GM21390 (cell line): ENCODE measurements around the gene SLC25A25.

Experiments used
- ATAC-seq: cut with Tn5 transposase; IDR thresholded peaks from one replicate; pipeline ENCODE4 v1.9.1; 2021; ENCODE audit not compliant: unreplicated experiment

SLC25A25 gene

GRCh38 chr9:128072144-128073021 lies 4.4 kb downstream of the SLC25A25 start:
- ATAC-seq: no peak

- no peak for ATAC-seq
Observed at GRCh38 chr9:128073253-128073886, 5.3 kb downstream of the SLC25A25 start.

DNA sequence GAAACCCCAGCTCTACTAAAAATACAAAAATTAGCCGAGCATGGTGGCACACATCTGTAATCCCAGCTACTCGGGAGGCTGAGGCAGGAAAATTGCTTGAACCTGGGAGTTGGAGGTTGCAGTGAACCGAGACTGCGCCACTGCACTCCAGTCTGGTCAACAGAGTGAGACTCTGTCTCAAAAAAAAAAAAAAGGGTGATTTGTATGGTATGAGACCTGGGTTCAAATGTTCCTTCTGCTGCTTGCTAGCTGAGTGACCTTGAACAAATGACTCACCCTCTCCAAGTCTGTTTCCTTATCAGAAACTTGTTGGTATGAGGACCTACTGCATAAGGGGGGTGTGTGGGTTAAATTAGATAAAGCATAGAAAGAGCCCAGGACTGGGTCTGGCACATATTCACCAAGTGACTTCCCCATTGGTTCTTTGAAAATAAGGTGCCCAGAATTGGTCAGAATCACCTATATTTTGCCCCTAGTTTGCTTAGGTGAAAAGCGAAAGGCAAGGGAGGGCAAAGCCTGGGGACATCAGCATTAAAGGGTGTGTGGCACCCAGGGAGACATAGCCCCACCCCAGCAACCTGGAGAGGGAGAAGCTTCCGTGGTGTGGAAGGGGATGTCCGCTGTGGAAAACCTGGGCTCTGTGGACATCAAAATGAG lies 9.9 kb downstream of the SLC25A25 start:
- no peak for ATAC-seq

- ATAC-seq: no peak
Observed at GRCh38 chr9:128078504-128079434, 10.7 kb downstream of the SLC25A25 start.

DNA sequence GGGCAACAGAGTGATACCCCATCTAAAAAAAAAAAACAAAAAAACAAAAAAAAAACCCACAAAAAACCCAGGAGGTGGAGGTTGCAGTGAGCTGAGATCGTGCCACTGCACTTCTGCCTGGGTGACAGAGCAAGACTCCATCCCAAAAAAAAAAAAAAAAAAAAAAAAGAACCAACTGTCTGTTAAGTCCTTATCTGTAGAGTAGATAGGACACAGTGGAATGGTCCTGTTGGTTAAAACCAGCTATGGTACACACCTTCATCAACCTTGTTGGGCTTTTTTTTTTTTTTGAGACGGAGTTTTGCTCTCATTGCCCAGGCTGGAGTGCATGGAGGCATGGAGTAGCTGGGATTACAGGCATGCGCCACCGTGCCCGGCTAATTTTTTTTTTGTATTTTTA lies 12.2 kb downstream of the SLC25A25 start:
- no peak for ATAC-seq

DNA sequence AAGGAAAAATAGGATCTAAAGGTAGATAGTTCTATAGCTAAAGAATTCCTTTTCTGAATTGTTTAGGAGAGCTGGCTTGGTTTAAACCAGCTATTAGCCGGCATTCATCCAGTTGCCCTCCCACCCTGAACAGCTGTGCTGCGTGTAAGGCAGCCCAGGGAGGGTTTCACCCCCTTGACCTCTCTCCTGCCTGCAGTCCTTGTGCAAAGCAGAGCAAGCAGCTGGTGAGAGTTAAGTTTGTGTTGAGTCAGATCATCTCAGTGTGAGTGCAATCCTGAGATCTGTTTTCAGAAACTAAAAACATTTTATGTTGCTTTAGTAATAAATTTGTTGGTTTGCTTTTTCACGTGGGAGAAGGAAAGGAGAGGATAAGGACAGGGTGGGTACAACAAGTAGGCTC lies 13.0 kb downstream of the SLC25A25 start:
- ATAC-seq: no peak

DNA sequence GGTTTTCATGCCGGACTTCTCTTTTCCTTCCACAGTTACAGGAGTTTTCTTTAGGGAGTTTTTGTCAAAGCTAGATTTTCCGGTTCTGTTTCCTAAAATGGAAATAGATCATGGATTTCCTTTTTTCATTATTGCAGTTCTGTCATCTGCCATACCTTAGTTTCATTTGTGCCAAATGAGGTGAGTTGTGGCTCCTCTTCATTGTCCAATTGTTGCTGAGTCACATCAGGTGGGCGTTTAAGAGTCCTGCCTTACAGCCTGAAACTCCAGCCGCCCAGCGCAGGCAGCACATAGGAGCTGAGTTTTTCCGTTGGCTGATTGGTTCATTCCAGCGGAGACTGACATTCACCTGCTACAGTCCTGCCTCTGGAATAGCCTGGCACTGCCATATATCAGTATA lies 14.1 kb downstream of the SLC25A25 start:
- ATAC-seq: no peak

- ATAC-seq: no peak
Observed at GRCh38 chr9:128084746-128085145, 16.7 kb downstream of the SLC25A25 start.

DNA sequence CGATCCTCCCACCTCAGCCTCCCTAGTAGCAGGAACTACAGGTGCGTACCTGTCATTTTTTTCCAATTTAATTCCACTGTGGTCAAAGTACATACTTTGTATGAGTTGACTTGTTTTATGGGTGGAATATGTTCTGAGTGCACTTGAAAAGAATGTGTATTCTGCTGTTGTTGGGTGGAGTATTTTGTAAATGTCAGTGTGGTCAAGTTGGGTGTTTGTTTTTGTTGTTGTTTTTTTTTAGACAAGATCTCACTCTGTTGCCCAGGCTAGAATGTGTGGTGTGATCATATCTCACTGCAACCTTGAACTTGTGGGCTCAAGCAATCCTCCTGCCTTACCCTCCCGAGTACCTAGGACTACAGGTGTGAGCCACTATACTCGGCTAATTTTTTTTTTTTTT lies 17.9 kb downstream of the SLC25A25 start:
- ATAC-seq: no peak

DNA sequence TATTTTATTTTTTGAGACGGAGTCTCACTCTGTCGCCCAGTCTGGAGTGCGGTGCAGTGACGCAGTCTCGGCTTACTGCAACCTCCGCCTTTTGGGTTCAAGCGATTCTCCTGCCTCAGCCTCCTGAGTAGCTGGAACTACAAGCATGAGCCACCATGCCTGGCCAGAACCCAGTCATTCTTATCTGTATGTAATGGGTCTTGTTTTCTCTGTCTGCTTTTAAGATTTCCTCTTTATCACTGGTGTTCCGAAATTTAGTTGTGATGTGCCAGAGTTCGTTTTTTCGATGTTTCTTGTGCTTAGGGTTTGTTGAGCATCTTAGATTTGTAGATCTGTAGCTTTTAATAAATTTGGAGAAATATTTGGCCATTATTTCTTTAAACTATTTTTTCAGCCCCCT lies 19.2 kb downstream of the SLC25A25 start:
- ATAC-seq: no peak

DNA sequence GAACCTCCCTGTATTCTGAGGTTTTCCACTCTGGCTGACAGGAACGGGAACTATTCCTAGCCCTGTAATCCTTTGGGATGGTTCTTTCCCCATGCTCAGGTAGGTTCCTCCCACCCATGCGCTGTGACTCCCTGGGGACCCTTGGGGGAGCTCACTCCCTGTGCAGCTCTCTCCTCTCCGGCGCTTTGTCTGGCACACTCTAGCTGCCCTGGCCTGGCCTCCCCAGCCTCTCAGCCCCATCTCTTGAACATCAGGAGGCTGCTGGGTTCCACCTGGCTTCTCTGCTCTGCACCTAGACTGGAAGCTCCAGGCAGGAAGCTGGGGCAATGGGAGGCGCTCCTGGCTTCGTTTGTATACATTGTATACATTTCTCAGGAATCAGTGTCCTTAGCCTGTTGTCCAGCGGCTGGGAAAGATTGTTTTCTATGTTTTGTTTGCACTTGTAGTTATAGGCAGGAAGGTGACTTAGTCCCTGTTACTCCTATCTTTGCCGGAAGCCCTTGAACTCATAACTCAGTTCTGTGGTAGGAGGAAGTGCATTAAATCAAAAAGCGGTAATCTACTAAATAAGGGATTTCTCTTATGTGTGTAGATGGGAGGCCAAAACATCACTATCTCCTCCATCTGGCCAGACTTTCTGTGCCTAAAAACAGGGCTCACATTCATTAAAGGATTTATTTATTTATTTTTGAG lies 20.4 kb downstream of the SLC25A25 start:
- ATAC-seq: no peak

DNA sequence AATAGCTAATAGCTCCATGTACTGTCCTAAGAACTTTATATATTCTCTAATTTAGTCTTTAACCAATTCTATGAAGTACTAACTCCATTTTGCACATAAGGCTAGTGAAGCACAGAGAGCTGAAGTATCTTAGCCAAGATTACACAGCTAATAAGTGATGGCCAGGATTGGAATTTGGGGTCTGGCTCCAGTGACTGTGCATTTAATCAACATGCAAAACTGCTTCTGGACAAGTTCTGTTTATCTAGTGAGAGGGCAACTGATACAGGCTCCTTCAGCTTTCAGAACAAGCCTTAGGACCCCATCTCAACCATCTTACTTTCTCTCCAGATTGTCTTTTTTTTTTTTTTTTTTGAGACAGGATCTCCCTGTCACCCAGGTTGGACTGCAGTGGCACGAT lies 21.3 kb downstream of the SLC25A25 start:
- ATAC-seq: no peak

DNA sequence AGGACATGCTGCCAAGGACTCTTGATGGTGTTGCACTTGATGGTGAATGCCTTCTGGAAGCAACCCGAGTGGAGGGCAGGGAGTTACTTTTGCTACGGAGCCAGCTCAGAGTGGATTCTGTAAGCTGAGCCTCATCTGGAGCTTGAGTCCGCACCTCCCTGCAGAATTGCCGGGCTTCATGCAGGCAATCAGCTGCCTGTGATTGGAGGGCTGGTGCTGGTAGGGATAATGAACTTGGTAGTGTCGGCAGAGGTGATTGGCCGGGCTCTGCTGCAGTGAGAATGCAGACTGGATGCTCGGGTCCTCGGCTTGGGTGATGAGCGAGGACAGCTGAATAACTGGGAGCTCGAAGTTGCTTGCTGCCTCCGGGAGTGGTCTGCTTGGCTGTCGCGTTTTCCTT lies 23.1 kb downstream of the SLC25A25 start:
- ATAC-seq: no peak

GRCh38 chr9:128091571-128091970 lies 23.5 kb downstream of the SLC25A25 start:
- ATAC-seq: no peak

DNA sequence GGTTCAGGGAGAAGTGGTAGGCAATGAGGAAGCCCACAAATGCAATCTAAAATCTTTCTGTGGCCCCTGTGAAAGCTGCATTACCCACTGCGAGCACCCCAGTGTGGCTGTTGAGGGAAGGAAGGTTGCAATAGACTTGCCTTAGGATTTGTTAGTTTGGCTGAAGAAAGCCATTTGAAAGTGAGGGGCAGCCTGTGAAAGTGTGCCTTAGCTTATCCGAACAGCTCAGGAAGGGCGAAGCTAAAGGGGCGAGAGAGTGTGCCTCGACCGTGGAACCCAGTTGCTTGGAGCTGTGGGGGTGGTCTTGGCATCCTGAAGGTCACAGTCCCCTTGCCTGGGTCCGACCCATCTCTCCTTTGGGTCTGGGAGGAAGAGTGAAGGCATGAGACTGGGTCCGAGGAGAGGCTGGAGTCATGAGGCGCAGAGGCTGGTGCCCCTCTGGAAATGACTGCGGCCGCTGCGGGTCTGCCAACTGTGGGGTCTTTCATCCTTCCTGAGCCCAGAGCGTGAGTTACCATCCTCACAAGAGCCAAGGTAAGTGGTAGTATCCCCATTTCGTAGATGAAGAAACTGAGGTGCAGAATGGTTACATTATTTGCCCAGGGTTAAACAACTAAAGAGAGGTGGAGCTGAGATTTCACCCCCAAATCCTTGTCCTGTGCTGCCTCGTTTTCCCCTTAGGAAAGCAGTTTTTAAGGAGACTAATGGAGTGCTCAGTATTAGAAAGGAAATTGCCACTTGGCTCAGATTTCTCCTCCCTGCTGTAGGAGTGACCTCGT lies 24.4 kb downstream of the SLC25A25 start:
- no peak for ATAC-seq

DNA sequence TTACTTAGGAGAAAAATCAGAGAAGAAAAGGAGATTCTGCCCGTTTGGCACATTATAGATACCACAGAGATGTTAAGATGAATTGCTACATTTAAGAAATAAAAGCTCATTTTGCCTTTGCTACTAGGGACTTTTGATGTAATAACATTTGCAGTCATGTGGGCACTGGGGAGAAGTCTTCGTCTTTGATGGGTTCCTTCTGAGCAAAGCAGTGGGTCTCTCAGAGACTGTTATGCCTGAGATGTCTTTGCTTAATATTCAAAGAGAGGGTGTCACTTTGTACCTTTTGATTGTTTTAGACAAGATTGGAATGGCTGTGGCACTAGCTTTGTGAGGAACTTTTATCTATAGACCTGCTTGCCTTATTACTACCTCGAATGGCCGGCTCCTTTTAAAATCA lies 25.0 kb downstream of the SLC25A25 start:
- ATAC-seq: no peak

DNA sequence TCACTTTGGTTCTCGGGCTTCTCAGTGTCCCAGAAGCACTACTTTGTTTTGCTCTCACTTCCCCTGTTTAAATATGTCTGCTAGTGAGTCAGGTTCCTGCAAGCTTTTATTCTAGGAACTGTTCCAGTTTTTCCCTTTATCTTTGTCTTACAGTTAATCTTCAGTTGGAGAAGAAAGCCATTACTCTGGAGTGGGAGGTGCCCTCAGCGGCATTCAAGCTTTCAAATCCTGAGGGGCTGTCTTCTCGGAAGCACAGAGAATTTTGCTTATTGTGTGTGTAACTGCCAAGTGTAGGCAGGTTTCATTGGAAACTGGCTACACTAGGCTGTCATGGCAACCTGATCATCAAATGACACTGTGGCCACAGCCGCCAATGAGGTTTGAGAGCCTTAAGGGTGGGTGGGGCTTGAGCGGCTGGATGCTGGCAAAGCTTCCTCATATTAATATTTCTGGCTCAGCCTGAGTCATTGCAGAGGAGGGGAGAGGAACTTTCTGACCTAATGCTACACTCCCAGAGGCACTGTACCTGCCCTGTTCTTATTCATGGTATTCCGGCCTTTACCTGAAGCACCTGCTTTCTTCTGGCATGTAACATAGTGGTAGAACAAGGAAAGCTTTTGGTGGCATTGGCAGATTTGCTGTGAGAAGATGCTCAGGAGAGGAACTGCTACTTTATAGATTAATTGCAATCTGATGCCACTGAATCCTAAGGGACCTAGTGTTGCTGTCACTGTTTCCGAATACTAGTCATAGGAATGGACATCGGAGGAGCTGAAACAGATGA lies 26.3 kb downstream of the SLC25A25 start:
- ATAC-seq: peak; percentile 87

- no peak for ATAC-seq
Observed at GRCh38 chr9:128094950-128095544, 27.0 kb downstream of the SLC25A25 start.
